Measurements from ENCODE around the gene RASGRP2. TPM values are rescaled to one million over a fixed set of nuclear protein-coding genes. Genes with fewer than 3 reads are reported as not detected.

RASGRP2 gene
- total RNA-seq, 4 donors from 2014 or later: 0.64 to 7.6 (median 3.9) TPM

- Histone ChIP-seq H3K9me3 (no peaks in the 10 kb centered on the region), H3K4me3 (no peak overlapping the region), H3K27me3 (peaks cover 36% of the 10 kb centered on the region), H3K36me3 (no peaks in the 10 kb centered on the region), H3K27ac (no peak overlapping the region), H3K4me1 (peaks cover 2% of the 10 kb centered on the region)
- no peak for DNase-seq (ENCODE audit: low spot score in 2 of 2)
- WGBS: 85% methylated on average over 6 of the region's 7 CpGs
- TF ChIP-seq EP300 (IDR thresholded peaks at IDR 0.05) (no peak), POLR2A (IDR thresholded peaks at IDR 0.05) (no peak), CTCF (IDR thresholded peaks at IDR 0.05) (no peak), POLR2AphosphoS5 (IDR thresholded peaks at IDR 0.05) (no peak)
Measured at GRCh38 chr11:64697663-64698375, 46.1 kb downstream of the RASGRP2 start.

GRCh38 chr11:64696045-64696444 is 47.9 kb downstream of the RASGRP2 start:
- H3K27me3 ChIP-seq: peaks cover 36% of the 10 kb centered on the region
- DNase-seq (ENCODE audit: low spot score in 2 of 2): no peak
- 89% methylated on average over 8 of the region's 8 CpGs for WGBS
- H3K4me3 ChIP-seq: no peak overlapping the region
- peaks cover 2% of the 10 kb centered on the region for H3K4me1 ChIP-seq
- H3K27ac ChIP-seq: no peak overlapping the region
- no peaks in the 10 kb centered on the region for H3K36me3 ChIP-seq
- no peaks in the 10 kb centered on the region for H3K9me3 ChIP-seq
- TF ChIP-seq POLR2A (IDR thresholded peaks at IDR 0.05) (no peak), POLR2AphosphoS5 (IDR thresholded peaks at IDR 0.05) (no peak), CTCF (IDR thresholded peaks at IDR 0.05) (no peak), EP300 (IDR thresholded peaks at IDR 0.05) (no peak)

DNA sequence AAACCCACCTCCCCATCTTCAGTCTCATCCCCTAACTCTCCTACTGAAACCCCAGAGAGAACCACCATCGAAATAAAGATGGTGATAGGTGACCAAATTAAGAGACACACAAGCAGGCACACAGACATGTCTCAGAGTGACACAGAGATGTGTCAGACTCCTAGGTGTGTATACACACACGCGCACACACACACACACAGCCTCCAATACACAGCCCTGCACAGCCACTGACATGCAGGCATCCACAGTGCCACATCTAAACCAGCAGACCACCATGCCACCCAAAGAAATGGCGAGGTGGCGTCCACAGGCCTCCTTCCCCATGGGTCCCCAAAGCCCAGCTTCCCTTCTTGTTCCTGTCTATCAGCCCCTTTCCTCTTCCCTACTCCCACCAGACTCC is 48.4 kb downstream of the RASGRP2 start:
- no peak overlapping the region for H3K27ac ChIP-seq
- H3K4me1 ChIP-seq: peaks cover 2% of the 10 kb centered on the region
- H3K9me3 ChIP-seq: no peaks in the 10 kb centered on the region
- 93% methylated on average over 5 of the region's 5 CpGs for WGBS
- TF ChIP-seq EP300 (IDR thresholded peaks at IDR 0.05) (no peak), CTCF (IDR thresholded peaks at IDR 0.05) (no peak), POLR2A (IDR thresholded peaks at IDR 0.05) (no peak), POLR2AphosphoS5 (IDR thresholded peaks at IDR 0.05) (no peak)
- no peak overlapping the region for H3K4me3 ChIP-seq
- no peaks in the 10 kb centered on the region for H3K36me3 ChIP-seq
- peaks cover 36% of the 10 kb centered on the region for H3K27me3 ChIP-seq
- no peak for DNase-seq (ENCODE audit: low spot score in 2 of 2)

- DNase-seq (ENCODE audit: low spot score in 2 of 2): no peak
- TF ChIP-seq EP300 (IDR thresholded peaks at IDR 0.05): no peak
- TF ChIP-seq POLR2AphosphoS5 (IDR thresholded peaks at IDR 0.05): no peak
- TF ChIP-seq CTCF (IDR thresholded peaks at IDR 0.05): no peak
- no peak for TF ChIP-seq POLR2A (IDR thresholded peaks at IDR 0.05)
- Histone ChIP-seq H3K36me3 (no peaks in the 10 kb centered on the region), H3K27me3 (peaks cover 36% of the 10 kb centered on the region), H3K9me3 (no peaks in the 10 kb centered on the region), H3K27ac (no peak overlapping the region), H3K4me1 (peaks cover 2% of the 10 kb centered on the region), H3K4me3 (no peak overlapping the region)
- WGBS: 39% methylated on average over 5 of the region's 5 CpGs
Measured at GRCh38 chr11:64694821-64695365, 49.0 kb downstream of the RASGRP2 start.

DNA sequence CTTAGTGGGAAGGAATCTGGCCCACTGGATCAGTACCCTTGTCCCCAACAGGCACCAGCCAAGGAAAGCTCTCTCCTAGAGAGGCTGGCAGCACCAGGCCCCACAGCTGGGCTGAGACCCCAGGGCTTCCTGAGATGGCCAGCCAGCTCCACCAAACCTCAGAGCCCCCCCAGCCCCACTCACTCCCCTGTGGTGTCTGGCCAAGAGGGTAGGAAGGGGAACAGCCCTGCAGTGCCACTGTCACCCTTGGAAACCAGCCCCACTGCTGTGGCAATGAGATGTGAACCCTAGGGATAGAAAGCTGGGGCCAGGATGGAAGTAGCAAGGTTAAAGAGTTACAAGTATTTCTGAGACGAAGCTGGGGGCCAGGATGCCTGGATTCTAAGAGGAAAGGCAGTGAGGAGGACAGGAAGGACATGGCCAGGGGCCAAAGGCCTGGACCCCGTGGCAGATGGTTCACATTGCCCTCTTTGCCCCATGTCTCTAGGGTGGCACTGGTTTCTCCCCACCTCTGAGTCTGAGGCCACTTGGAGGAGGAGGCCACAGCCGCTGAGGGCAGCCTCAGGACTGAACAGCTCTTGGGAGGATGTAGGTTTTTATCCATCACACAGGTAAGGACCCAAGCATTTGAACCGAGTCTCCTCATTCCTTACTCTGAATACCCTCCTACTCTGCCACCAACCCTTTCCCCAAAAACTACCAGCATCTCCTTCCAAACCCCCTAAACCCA is 49.8 kb downstream of the RASGRP2 start:
- no peak for TF ChIP-seq POLR2A (IDR thresholded peaks at IDR 0.05)
- TF ChIP-seq POLR2AphosphoS5 (IDR thresholded peaks at IDR 0.05): no peak
- TF ChIP-seq CTCF (IDR thresholded peaks at IDR 0.05): no peak
- no peak for TF ChIP-seq EP300 (IDR thresholded peaks at IDR 0.05)

More for the DNA sequence above, 49.8 kb downstream of the RASGRP2 start:
- 70% methylated on average over 4 of the region's 4 CpGs for WGBS
- H3K9me3 ChIP-seq: no peaks in the 10 kb centered on the region
- H3K4me3 ChIP-seq: no peak overlapping the region
- DNase-seq (ENCODE audit: low spot score in 2 of 2): no peak
- peaks cover 2% of the 10 kb centered on the region for H3K4me1 ChIP-seq
- no peak overlapping the region for H3K27ac ChIP-seq
- H3K36me3 ChIP-seq: no peaks in the 10 kb centered on the region
- H3K27me3 ChIP-seq: peaks cover 36% of the 10 kb centered on the region
